Measurements from ENCODE around the gene TMEM132C. TPM values are rescaled to one million over a fixed set of nuclear protein-coding genes. Genes with fewer than 3 reads are reported as not detected.

The TMEM132C gene
- polyA plus RNA-seq, 6 donors from 2014 or later: not detected

GRCh38 chr12:128702371-128702770 is 435.4 kb downstream of the TMEM132C start:
- DNase-seq: no peak

GRCh38 chr12:128705140-128705539 is 438.2 kb downstream of the TMEM132C start:
- Mint-ChIP-seq H3K9me3 (peaks cover 0 to 2% (median 0%) of the 10 kb centered on the region in 7 donors), H3K27me3 (peaks cover 0 to 13% (median 12%) of the 10 kb centered on the region in 3 donors), H3K36me3 (no peaks in the 10 kb centered on the region), H3K4me1 (no peaks in the 10 kb centered on the region), H3K27ac (no peak overlapping the region), H3K4me3 (no peak overlapping the region)
- ATAC-seq (ENCODE audit: low read depth in 2 of 2) (no peak), DNase-seq (no peak)

More at GRCh38 chr12:128702371-128702770, 435.4 kb downstream of the TMEM132C start:
- Mint-ChIP-seq H3K4me3 (no peak overlapping the region), H3K27ac (no peak overlapping the region), H3K36me3 (no peaks in the 10 kb centered on the region), H3K27me3 (peaks cover 0 to 20% (median 18%) of the 10 kb centered on the region in 3 donors), H3K4me1 (no peaks in the 10 kb centered on the region), H3K9me3 (peaks cover 0 to 8% (median 5%) of the 10 kb centered on the region in 7 donors)
- no peak for ATAC-seq (ENCODE audit: low read depth in 2 of 2)

- no peaks in the 10 kb centered on the region for H3K4me1 Mint-ChIP-seq
- H3K9me3 Mint-ChIP-seq: peaks cover 0 to 2% (median 0%) of the 10 kb centered on the region in 7 donors
- DNase-seq: no peak
- H3K27me3 Mint-ChIP-seq: peaks cover 0 to 9% (median 6%) of the 10 kb centered on the region in 3 donors
- H3K4me3 Mint-ChIP-seq: no peak overlapping the region
- no peaks in the 10 kb centered on the region for H3K36me3 Mint-ChIP-seq
- H3K27ac Mint-ChIP-seq: no peak overlapping the region
- ATAC-seq (ENCODE audit: low read depth in 2 of 2): no peak
Measured at GRCh38 chr12:128707488-128707887, 440.5 kb downstream of the TMEM132C start.

- H3K4me3 Mint-ChIP-seq: no peak overlapping the region
- H3K27ac Mint-ChIP-seq: no peak overlapping the region
- H3K27me3 Mint-ChIP-seq: peaks cover 5 to 12% (median 7%) of the 10 kb centered on the region in 3 donors
- H3K4me1 Mint-ChIP-seq: no peaks in the 10 kb centered on the region
- peaks cover 0 to 4% (median 1%) of the 10 kb centered on the region in 7 donors for H3K9me3 Mint-ChIP-seq
- ATAC-seq (ENCODE audit: low read depth in 2 of 2) (no peak), DNase-seq (no peak)
- no peaks in the 10 kb centered on the region for H3K36me3 Mint-ChIP-seq
Measured at GRCh38 chr12:128708789-128709188, 441.8 kb downstream of the TMEM132C start.

- H3K4me1 Mint-ChIP-seq: no peaks in the 10 kb centered on the region
- H3K27ac Mint-ChIP-seq: peak overlapping the region in 1 of 6 donors; percentile 33
- H3K36me3 Mint-ChIP-seq: no peaks in the 10 kb centered on the region
- peaks cover 5 to 12% (median 8%) of the 10 kb centered on the region in 3 donors for H3K27me3 Mint-ChIP-seq
- DNase-seq (no peak), ATAC-seq (ENCODE audit: low read depth in 2 of 2) (no peak)
- peaks cover 0 to 4% (median 1%) of the 10 kb centered on the region in 7 donors for H3K9me3 Mint-ChIP-seq
- no peak overlapping the region for H3K4me3 Mint-ChIP-seq
Measured at GRCh38 chr12:128709660-128710059, 442.7 kb downstream of the TMEM132C start.

GRCh38 chr12:128711486-128711885 is 444.5 kb downstream of the TMEM132C start:
- no peak for ATAC-seq (ENCODE audit: low read depth in 2 of 2)
- H3K4me1 Mint-ChIP-seq: peaks cover 0 to 5% (median 0%) of the 10 kb centered on the region in 3 donors
- H3K27me3 Mint-ChIP-seq: peaks cover under 1 to 8% (median 6%) of the 10 kb centered on the region in 3 donors
- H3K9me3 Mint-ChIP-seq: peaks cover 0 to 7% (median under 1%) of the 10 kb centered on the region in 7 donors
- no peaks in the 10 kb centered on the region for H3K36me3 Mint-ChIP-seq
- H3K4me3 Mint-ChIP-seq: no peak overlapping the region
- no peak overlapping the region for H3K27ac Mint-ChIP-seq
- DNase-seq: no peak

GRCh38 chr12:128712622-128713021 is 445.7 kb downstream of the TMEM132C start:
- H3K36me3 Mint-ChIP-seq: no peaks in the 10 kb centered on the region
- H3K27ac Mint-ChIP-seq: peak overlapping the region in 1 of 6 donors; percentile 79
- peaks cover 0 to 5% (median 0%) of the 10 kb centered on the region in 3 donors for H3K4me1 Mint-ChIP-seq
- H3K9me3 Mint-ChIP-seq: peaks cover 0 to 14% (median 7%) of the 10 kb centered on the region in 7 donors
- no peak for ATAC-seq (ENCODE audit: low read depth in 2 of 2)
- no peak overlapping the region for H3K4me3 Mint-ChIP-seq
- DNase-seq: no peak
- H3K27me3 Mint-ChIP-seq: peaks cover 0 to 8% (median 6%) of the 10 kb centered on the region in 3 donors

- peaks cover 0 to 11% (median 8%) of the 10 kb centered on the region in 3 donors for H3K27me3 Mint-ChIP-seq
- no peak overlapping the region for H3K4me3 Mint-ChIP-seq
- ATAC-seq (ENCODE audit: low read depth in 2 of 2): no peak
- H3K9me3 Mint-ChIP-seq: peaks cover 6 to 23% (median 12%) of the 10 kb centered on the region in 7 donors
- DNase-seq: no peak
- H3K4me1 Mint-ChIP-seq: peaks cover 0 to 5% (median 0%) of the 10 kb centered on the region in 3 donors
- peaks cover 0 to 6% of the 10 kb centered on the region in 2 donors for H3K36me3 Mint-ChIP-seq
- peak overlapping the region in 1 of 6 donors; percentile 52 for H3K27ac Mint-ChIP-seq
Measured at GRCh38 chr12:128715485-128715884, 448.5 kb downstream of the TMEM132C start.

GRCh38 chr12:128724468-128725046 is 457.6 kb downstream of the TMEM132C start:
- Mint-ChIP-seq H3K4me1 (peaks cover 0 to 16% (median 6%) of the 10 kb centered on the region in 3 donors), H3K27me3 (peaks cover 12 to 42% (median 31%) of the 10 kb centered on the region in 3 donors), H3K27ac (no peak overlapping the region), H3K9me3 (peaks cover 0 to 10% (median 3%) of the 10 kb centered on the region in 7 donors), H3K4me3 (peak overlapping the region in 2 of 8 donors; percentile 10 to 12), H3K36me3 (no peaks in the 10 kb centered on the region)
- no peak for ATAC-seq (ENCODE audit: low read depth in 2 of 2)
- DNase-seq: no peak

- DNase-seq (no peak), ATAC-seq (ENCODE audit: low read depth in 2 of 2) (no peak)
- no peak overlapping the region for H3K27ac Mint-ChIP-seq
- H3K27me3 Mint-ChIP-seq: peaks cover 14 to 56% (median 28%) of the 10 kb centered on the region in 3 donors
- no peak overlapping the region for H3K4me3 Mint-ChIP-seq
- H3K36me3 Mint-ChIP-seq: no peaks in the 10 kb centered on the region
- H3K9me3 Mint-ChIP-seq: peaks cover 0 to 2% (median 0%) of the 10 kb centered on the region in 7 donors
- peaks cover 0 to 16% (median 6%) of the 10 kb centered on the region in 3 donors for H3K4me1 Mint-ChIP-seq
Measured at GRCh38 chr12:128726886-128727285, 459.9 kb downstream of the TMEM132C start.

- peaks cover 14 to 58% (median 28%) of the 10 kb centered on the region in 3 donors for H3K27me3 Mint-ChIP-seq
- no peak for DNase-seq
- H3K4me3 Mint-ChIP-seq: no peak overlapping the region
- H3K9me3 Mint-ChIP-seq: peaks cover 0 to 2% (median 0%) of the 10 kb centered on the region in 7 donors
- no peak for ATAC-seq (ENCODE audit: low read depth in 2 of 2)
- H3K27ac Mint-ChIP-seq: no peak overlapping the region
- peaks cover 0 to 16% (median 6%) of the 10 kb centered on the region in 3 donors for H3K4me1 Mint-ChIP-seq
- no peaks in the 10 kb centered on the region for H3K36me3 Mint-ChIP-seq
Measured at GRCh38 chr12:128727461-128727860, 460.5 kb downstream of the TMEM132C start.

GRCh38 chr12:128727999-128728398 is 461.0 kb downstream of the TMEM132C start:
- DNase-seq (no peak), ATAC-seq (ENCODE audit: low read depth in 2 of 2) (no peak)
- Mint-ChIP-seq H3K4me1 (peaks cover 0 to 16% (median 6%) of the 10 kb centered on the region in 3 donors), H3K36me3 (no peaks in the 10 kb centered on the region), H3K4me3 (no peak overlapping the region), H3K27ac (no peak overlapping the region), H3K9me3 (peaks cover 0 to 2% (median 0%) of the 10 kb centered on the region in 7 donors), H3K27me3 (peaks cover 15 to 60% (median 29%) of the 10 kb centered on the region in 3 donors)

GRCh38 chr12:128729628-128730121 is 462.7 kb downstream of the TMEM132C start:
- Mint-ChIP-seq H3K4me1 (peaks cover 0 to 9% (median 3%) of the 10 kb centered on the region in 3 donors), H3K27me3 (peaks cover 24 to 69% (median 40%) of the 10 kb centered on the region in 3 donors), H3K27ac (no peak overlapping the region), H3K36me3 (no peaks in the 10 kb centered on the region), H3K9me3 (peaks cover 0 to 2% (median 0%) of the 10 kb centered on the region in 7 donors), H3K4me3 (no peak overlapping the region)
- ATAC-seq (ENCODE audit: low read depth in 2 of 2) (no peak), DNase-seq (no peak)

GRCh38 chr12:128734371-128734770 is 467.4 kb downstream of the TMEM132C start:
- Mint-ChIP-seq H3K36me3 (peaks cover 0 to 6% of the 10 kb centered on the region in 2 donors), H3K27ac (no peak overlapping the region), H3K27me3 (peaks cover 17 to 36% (median 29%) of the 10 kb centered on the region in 3 donors), H3K4me3 (no peak overlapping the region), H3K4me1 (no peaks in the 10 kb centered on the region), H3K9me3 (peaks cover 5 to 10% (median 8%) of the 10 kb centered on the region in 7 donors)
- DNase-seq (no peak), ATAC-seq (ENCODE audit: low read depth in 2 of 2) (no peak)

All from naive B cell (primary cell).